Liver (tissue), 9 donors: ENCODE measurements around the gene HOXA3. TPM values are rescaled to one million over a fixed set of nuclear protein-coding genes. Genes with fewer than 3 reads are reported as not detected.

Experiments
- DNase-seq: peaks from one replicate; pipeline ENCODE4 v3.0.0-alpha.2; 2017; ENCODE audit warnings: low spot score
- H3K27ac ChIP-seq, 2 donors: one replicate each; pipeline ENCODE4 v1.7.0; 2013; ENCODE audit warnings: inconsistent platforms in 2 of 2, low read length in 2 of 2, control low read depth in 1 of 2, low read depth in 1 of 2, mild to moderate bottlenecking in 1 of 2
- H3K27me3 ChIP-seq, 4 donors: one replicate each; pipeline versions ENCODE4 v1.6.1 to v1.7.0; 2013; ENCODE audit warnings: low read length in 3 of 4, inconsistent platforms in 1 of 4, mild to moderate bottlenecking in 1 of 4, moderate library complexity in 1 of 4; ENCODE audit not compliant: control insufficient read depth in 4 of 4, insufficient read depth in 4 of 4
- H3K36me3 ChIP-seq, 4 donors: one replicate each; pipeline versions ENCODE4 v1.6.1 to v1.7.0; 2013; ENCODE audit warnings: low read length in 3 of 4, mild to moderate bottlenecking in 3 of 4, low read depth in 1 of 4, moderate library complexity in 1 of 4; ENCODE audit not compliant: control insufficient read depth in 4 of 4, insufficient read depth in 3 of 4
- H3K4me1 ChIP-seq, 4 donors: one replicate each; pipeline versions ENCODE4 v1.6.1 to v1.7.0; 2013; ENCODE audit warnings: low read length in 3 of 4, mild to moderate bottlenecking in 3 of 4, moderate library complexity in 1 of 4; ENCODE audit not compliant: control insufficient read depth in 4 of 4, insufficient read depth in 4 of 4
- H3K4me3 ChIP-seq, 3 donors: one replicate each; pipeline versions ENCODE4 v1.6.1 to v1.7.0; 2013; ENCODE audit warnings: low read length in 3 of 3, control low read depth in 1 of 3, low read depth in 1 of 3, mild to moderate bottlenecking in 1 of 3
- H3K9ac ChIP-seq, 2 donors: one replicate each; pipeline ENCODE4 v1.7.0; 2013; ENCODE audit warnings: low read length in 2 of 2, mild to moderate bottlenecking in 2 of 2, moderate library complexity in 2 of 2, control low read depth in 1 of 2, low read depth in 1 of 2
- H3K9me3 ChIP-seq, 4 donors: one replicate each; pipeline versions ENCODE4 v1.6.1 to v1.7.0; 2013; ENCODE audit warnings: low read length in 3 of 4; ENCODE audit not compliant: control insufficient read depth in 4 of 4
- ATF3 ChIP-seq: IDR thresholded peaks from 2 replicates; pipeline ENCODE4 v1.6.1; 2016; ENCODE audit warnings: antibody characterized with exemption
- CTCF ChIP-seq: fragments of 150-350 bp; IDR thresholded peaks from 2 replicates; pipeline ENCODE4 v1.5.1; 2017; ENCODE audit warnings: improper control_type of control experiment, low read depth, low read length; ENCODE audit not compliant: missing input control
- EGR1 ChIP-seq, 2 donors: IDR thresholded peaks; 2 replicates each; pipeline ENCODE4 v1.6.1; 2016 to 2018; ENCODE audit warnings: antibody characterized with exemption in 2 of 2, low read depth in 2 of 2
- FOXA1 ChIP-seq: IDR thresholded peaks from 2 replicates; pipeline ENCODE4 v1.6.1; 2016; ENCODE audit warnings: antibody characterized with exemption
- FOXA2 ChIP-seq: IDR thresholded peaks from 2 replicates; pipeline ENCODE4 v1.6.1; 2016; ENCODE audit warnings: antibody characterized with exemption
- HNF4A ChIP-seq, 2 donors: conservative IDR thresholded peaks; 2 replicates each; pipeline ENCODE4 v1.6.1; 2016; ENCODE audit warnings: antibody characterized with exemption in 2 of 2, mild to moderate bottlenecking in 2 of 2
- HNF4G ChIP-seq: IDR thresholded peaks from 2 replicates; pipeline ENCODE4 v1.6.1; 2016; ENCODE audit warnings: antibody characterized with exemption
- MAX ChIP-seq: IDR thresholded peaks from 2 replicates; pipeline ENCODE4 v1.6.1; 2016; ENCODE audit warnings: antibody characterized with exemption
- NR2F2 ChIP-seq: IDR thresholded peaks from 2 replicates; pipeline ENCODE4 v1.6.1; 2016; ENCODE audit warnings: antibody characterized with exemption
- RAD21 ChIP-seq, 2 donors: IDR thresholded peaks; 2 replicates each; pipeline ENCODE4 v1.6.1; 2016; ENCODE audit warnings: antibody characterized with exemption in 2 of 2, mild to moderate bottlenecking in 2 of 2
- REST ChIP-seq: IDR thresholded peaks from 2 replicates; pipeline ENCODE4 v1.6.1; 2016; ENCODE audit warnings: antibody characterized with exemption, mild to moderate bottlenecking
- SP1 ChIP-seq: IDR thresholded peaks from 2 replicates; pipeline ENCODE4 v1.6.1; 2018; ENCODE audit warnings: antibody characterized with exemption, mild to moderate bottlenecking
- TAF1 ChIP-seq: conservative IDR thresholded peaks from 2 replicates; pipeline ENCODE4 v1.6.1; 2016; ENCODE audit warnings: antibody characterized with exemption, mild to moderate bottlenecking
- YY1 ChIP-seq: IDR thresholded peaks from 2 replicates; pipeline ENCODE4 v1.6.1; 2016; ENCODE audit warnings: antibody characterized with exemption, mild to moderate bottlenecking
- WGBS: extraction: QIAGEN DNeasy Blood & Tissue Kit; methylation state at CpG from one replicate; pipeline ENCODE4 v1.1.7; 2013; 5-methylcytosine and 5-hydroxymethylcytosine counted together
- polyA plus RNA-seq, 2 donors: library from polyadenylated mRNA; stranded (reverse) in 1 of 2; unstranded in 1 of 2; fragments of 200-250 nt in 1 of 2; fragments of >200 nt in 1 of 2; fragmentation: Nextera tagmentation in 1 of 2; extraction: Ambion mirVana in 1 of 2; gene quantifications; one replicate each; pipeline versions ENCODE4 v1.2.1 to v1.2.3, GENCODE V29; 2013 to 2015
- total RNA-seq, 2 donors: library from RNA; depleted of rRNA; stranded (reverse); fragments of >200 nt; gene quantifications; one replicate each; pipeline ENCODE4 v1.2.3, GENCODE V29; 2014
- TF ChIP-seq, protein P1 (sequence below): IDR thresholded peaks from 2 replicates; pipeline ENCODE4 v1.6.1; 2016; ENCODE audit warnings: antibody characterized with exemption
- donor health status: healthy.
- donor health status: healthy.
- donor health status: healthy.
- donor health status: healthy.
- donor health status: healthy.

Gene HOXA3
- total and polyA plus RNA-seq, 4 donors: 0.11 to 0.28 (median 0.20) TPM

DNA sequence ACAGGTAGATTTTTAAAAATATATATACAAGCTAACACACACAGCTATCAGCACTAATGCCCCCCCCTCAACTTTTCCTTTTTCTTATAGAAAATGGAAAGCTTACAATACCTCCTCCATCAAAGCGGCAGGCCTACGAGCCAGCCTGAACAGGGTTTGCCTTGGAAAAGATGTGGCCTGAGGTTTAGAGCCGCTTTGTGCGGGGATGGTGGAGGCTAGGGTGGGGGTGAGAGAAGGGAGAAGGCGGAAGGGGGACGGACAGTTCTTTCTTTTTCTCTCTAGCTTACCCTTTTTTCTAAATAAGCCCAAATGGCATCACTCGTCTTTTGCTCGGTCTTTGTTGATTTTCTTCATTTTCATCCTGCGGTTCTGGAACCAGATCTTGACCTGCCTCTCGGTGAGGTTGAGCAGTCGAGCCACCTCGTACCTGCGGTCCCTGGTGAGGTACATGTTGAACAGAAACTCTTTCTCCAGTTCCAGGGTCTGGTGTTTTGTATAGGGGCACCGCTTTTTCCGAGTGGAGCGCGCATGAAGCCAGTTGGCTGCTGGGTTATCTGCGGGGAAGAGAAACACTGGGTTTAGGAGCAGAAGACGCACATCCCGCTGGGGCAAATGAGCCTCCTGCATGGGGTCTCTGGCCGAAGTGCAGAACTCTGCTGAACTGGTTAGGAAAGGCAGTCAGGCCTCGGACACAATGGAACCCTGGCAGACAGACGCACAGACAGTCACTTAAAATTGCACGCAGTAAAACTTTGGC is 11.1 kb upstream of the HOXA3 start:
- peaks cover 9 to 56% (median 21%) of the 10 kb centered on the region in 4 donors for H3K27me3 ChIP-seq
- 34% methylated on average over 24 of the region's 24 CpGs for WGBS
- no peak overlapping the region for H3K27ac ChIP-seq
- peaks cover 8 to 27% (median 10%) of the 10 kb centered on the region in 4 donors for H3K4me1 ChIP-seq
- no peak for DNase-seq
- peaks cover 0 to 10% (median under 1%) of the 10 kb centered on the region in 4 donors for H3K9me3 ChIP-seq
- H3K9ac ChIP-seq: no peak overlapping the region
- H3K4me3 ChIP-seq: no peak overlapping the region
- H3K36me3 ChIP-seq: no peaks in the 10 kb centered on the region
- TF ChIP-seq NR2F2: no peak
- TF ChIP-seq FOXA2: no peak
- no peak for TF ChIP-seq SP1
- no peak for TF ChIP-seq EGR1 (IDR thresholded peaks at IDR 0.05; ENCODE audit: low read depth in 2 of 2)
- TF ChIP-seq HNF4A (conservative IDR thresholded peaks at IDR 0.05): no peak
- no peak for TF ChIP-seq HNF4G
- no peak for TF ChIP-seq TAF1
- no peak for TF ChIP-seq FOXA1
- TF ChIP-seq YY1: no peak

DNA sequence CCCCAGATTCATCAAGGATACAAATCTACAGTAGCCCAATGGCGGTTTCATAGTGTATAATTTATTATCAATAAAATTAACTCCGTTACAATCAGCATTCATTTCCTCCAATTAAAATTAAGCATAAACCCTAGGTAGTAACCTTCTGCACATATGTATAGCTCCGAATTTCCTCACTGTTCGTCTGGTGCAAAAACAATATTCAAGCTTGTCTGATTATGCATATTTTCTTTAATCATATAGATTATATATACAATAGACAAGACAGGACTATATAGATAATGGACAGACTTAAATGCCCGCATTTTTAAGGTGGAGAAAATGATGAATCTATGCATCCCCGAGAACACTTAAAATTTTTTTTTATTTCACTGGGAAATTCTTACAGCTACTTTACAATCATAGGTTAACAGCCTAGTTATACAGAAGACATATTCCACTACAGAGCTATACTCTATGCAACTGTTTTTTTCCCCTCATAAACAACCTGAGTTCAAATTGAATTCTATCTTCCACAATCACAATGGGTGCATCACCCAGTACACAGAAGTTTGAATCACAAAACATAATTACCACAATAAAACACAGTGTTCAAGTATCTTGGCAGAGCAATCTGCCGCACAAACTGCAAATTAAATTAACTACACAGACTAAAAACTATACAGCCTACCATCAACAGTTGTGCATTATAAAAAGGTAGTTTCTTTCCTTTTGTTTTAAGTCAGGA is 10.3 kb upstream of the HOXA3 start:
- WGBS: 64% methylated on average over 7 of the region's 7 CpGs
- H3K27me3 ChIP-seq: peaks cover 9 to 49% (median 19%) of the 10 kb centered on the region in 4 donors
- H3K4me3 ChIP-seq: no peak overlapping the region
- H3K36me3 ChIP-seq: no peaks in the 10 kb centered on the region
- DNase-seq: no peak
- H3K4me1 ChIP-seq: peaks cover 8 to 27% (median 10%) of the 10 kb centered on the region in 4 donors
- no peak overlapping the region for H3K9ac ChIP-seq
- H3K27ac ChIP-seq: no peak overlapping the region
- TF ChIP-seq CTCF (no peak), TAF1 (no peak), MAX (no peak), RAD21 (IDR thresholded peaks at IDR 0.05) (no peak), HNF4G (no peak), YY1 (no peak)
- peaks cover 0 to 10% (median 0%) of the 10 kb centered on the region in 4 donors for H3K9me3 ChIP-seq

DNA sequence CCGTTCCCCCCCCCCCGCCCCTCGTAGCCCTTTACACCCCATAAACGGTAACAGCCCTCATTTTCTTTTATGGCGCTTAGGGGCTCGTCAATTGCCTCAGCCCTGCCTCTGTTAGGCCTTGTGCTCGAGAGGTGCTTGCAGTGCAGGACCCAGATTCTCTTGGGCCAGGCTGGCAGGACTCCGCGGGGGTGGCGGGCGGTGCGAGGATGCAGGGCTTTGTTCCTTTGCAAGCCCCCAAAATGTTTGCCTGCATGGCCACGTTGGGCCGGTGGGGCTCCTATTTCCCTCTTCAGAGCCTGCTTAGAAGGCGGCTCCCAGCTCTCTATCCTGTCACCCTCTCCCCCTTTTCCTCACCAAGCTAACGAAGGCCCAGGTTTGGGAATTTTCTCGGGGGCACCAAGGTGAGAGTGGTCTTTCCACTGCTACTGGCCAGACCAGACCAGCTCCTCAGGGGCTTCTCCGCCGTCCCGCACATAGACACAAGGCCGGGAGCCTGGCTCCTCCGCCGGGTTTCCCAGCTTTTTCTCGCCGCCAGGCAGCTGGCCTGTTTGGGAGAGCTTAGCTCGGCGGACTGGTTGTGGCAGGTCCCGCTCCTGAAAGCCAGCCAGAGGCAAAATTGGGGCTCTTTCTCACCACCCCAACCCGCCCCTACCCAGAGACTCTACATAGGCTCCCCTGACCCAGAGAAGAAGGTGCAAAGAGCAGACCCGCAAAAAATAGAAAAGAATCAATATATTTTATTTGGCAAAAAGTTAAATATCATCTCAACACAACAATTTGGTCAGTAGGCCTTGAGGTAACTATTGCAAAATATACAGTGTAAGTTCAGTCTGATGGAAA is 9.6 kb upstream of the HOXA3 start:
- DNase-seq: no peak
- H3K4me1 ChIP-seq: peaks cover 8 to 27% (median 10%) of the 10 kb centered on the region in 4 donors
- 29% methylated on average over 30 of the region's 30 CpGs for WGBS
- no peak overlapping the region for H3K9ac ChIP-seq
- H3K27ac ChIP-seq: no peak overlapping the region
- H3K36me3 ChIP-seq: no peaks in the 10 kb centered on the region
- H3K4me3 ChIP-seq: peak overlapping the region in 1 of 3 donors; percentile 72
- H3K27me3 ChIP-seq: peaks cover 9 to 50% (median 19%) of the 10 kb centered on the region in 4 donors
- H3K9me3 ChIP-seq: peaks cover 0 to 10% (median 0%) of the 10 kb centered on the region in 4 donors
- TF ChIP-seq, protein P1, sequence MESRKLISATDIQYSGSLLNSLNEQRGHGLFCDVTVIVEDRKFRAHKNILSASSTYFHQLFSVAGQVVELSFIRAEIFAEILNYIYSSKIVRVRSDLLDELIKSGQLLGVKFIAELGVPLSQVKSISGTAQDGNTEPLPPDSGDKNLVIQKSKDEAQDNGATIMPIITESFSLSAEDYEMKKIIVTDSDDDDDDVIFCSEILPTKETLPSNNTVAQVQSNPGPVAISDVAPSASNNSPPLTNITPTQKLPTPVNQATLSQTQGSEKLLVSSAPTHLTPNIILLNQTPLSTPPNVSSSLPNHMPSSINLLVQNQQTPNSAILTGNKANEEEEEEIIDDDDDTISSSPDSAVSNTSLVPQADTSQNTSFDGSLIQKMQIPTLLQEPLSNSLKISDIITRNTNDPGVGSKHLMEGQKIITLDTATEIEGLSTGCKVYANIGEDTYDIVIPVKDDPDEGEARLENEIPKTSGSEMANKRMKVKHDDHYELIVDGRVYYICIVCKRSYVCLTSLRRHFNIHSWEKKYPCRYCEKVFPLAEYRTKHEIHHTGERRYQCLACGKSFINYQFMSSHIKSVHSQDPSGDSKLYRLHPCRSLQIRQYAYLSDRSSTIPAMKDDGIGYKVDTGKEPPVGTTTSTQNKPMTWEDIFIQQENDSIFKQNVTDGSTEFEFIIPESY: no peak
- TF ChIP-seq TAF1 (no peak), ATF3 (no peak), NR2F2 (no peak), REST (no peak), MAX (no peak), FOXA1 (no peak)
